Activated T-cell treated with anti-CD3 and anti-CD28 coated beads, Interleukin-2, amount 50 U/mL, for 4 hours (primary cell): ENCODE data around the gene ADAMTS2. TPM values are rescaled to one million over a fixed set of nuclear protein-coding genes. Genes with fewer than 3 reads are reported as not detected.
A peak's percentile ranks its signal among the peaks of the same experiment; 100 is the strongest.

Experiments used
- ATAC-seq, 2 donors: fragments of 200-7000 bp; cut with Tn5 transposase; one replicate each; pipeline ENCODE4 v1.10.0; 2021
- DNase-seq: peaks from one replicate; pipeline ENCODE4 v3.0.0-alpha.2; 2020
- H3K27me3 Mint-ChIP-seq: one replicate; pipeline ENCODE4 v1.8.0; 2021; ENCODE audit warnings: low read depth, mixed read lengths
- H3K36me3 Mint-ChIP-seq: one replicate; pipeline ENCODE4 v1.8.0; 2022; ENCODE audit warnings: mixed read lengths; ENCODE audit not compliant: insufficient read depth
- H3K4me1 Mint-ChIP-seq: one replicate; pipeline ENCODE4 v1.8.0; 2021; ENCODE audit warnings: low read depth, mixed read lengths
- H3K4me3 Mint-ChIP-seq: one replicate; pipeline ENCODE4 v1.8.0; 2021; ENCODE audit warnings: mild to moderate bottlenecking, moderate library complexity, mixed read lengths
- H3K9me3 Mint-ChIP-seq: one replicate; pipeline ENCODE4 v1.8.0; 2021; ENCODE audit warnings: mixed read lengths
- total RNA-seq, 3 donors: library from RNA; stranded (reverse); gene quantifications; one replicate each; pipeline ENCODE4 v1.2.1, GENCODE V29; 2021

Gene ADAMTS2
- total RNA-seq, 3 donors from 2014 or later = 0.05 to 0.41 (median 0.13) TPM

GRCh38 chr5:179266291-179267070 is 78.8 kb downstream of the ADAMTS2 start:
- ATAC-seq (no peak), DNase-seq (no peak)
- no peaks in the 10 kb centered on the region for H3K36me3 Mint-ChIP-seq
- H3K9me3 Mint-ChIP-seq = no peaks in the 10 kb centered on the region
- H3K4me3 Mint-ChIP-seq = no peak overlapping the region
- H3K27me3 Mint-ChIP-seq = peaks cover 4% of the 10 kb centered on the region
- H3K4me1 Mint-ChIP-seq = no peaks in the 10 kb centered on the region

GRCh38 chr5:179265514-179266290 is 79.6 kb downstream of the ADAMTS2 start:
- Mint-ChIP-seq H3K27me3 (peaks cover 4% of the 10 kb centered on the region), H3K4me3 (no peak overlapping the region), H3K36me3 (no peaks in the 10 kb centered on the region), H3K4me1 (no peaks in the 10 kb centered on the region), H3K9me3 (no peaks in the 10 kb centered on the region)
- ATAC-seq = no peak
- DNase-seq = no peak

- DNase-seq = no peak
- H3K36me3 Mint-ChIP-seq = no peaks in the 10 kb centered on the region
- no peaks in the 10 kb centered on the region for H3K4me1 Mint-ChIP-seq
Observed at GRCh38 chr5:179264783-179265513, 80.3 kb downstream of the ADAMTS2 start.

GRCh38 chr5:179264053-179264782 is 81.0 kb downstream of the ADAMTS2 start:
- ATAC-seq (no peak), DNase-seq (no peak)
- H3K4me3 Mint-ChIP-seq = no peak overlapping the region
- H3K27me3 Mint-ChIP-seq = peaks cover 4% of the 10 kb centered on the region
- no peaks in the 10 kb centered on the region for H3K4me1 Mint-ChIP-seq
- no peaks in the 10 kb centered on the region for H3K9me3 Mint-ChIP-seq
- H3K36me3 Mint-ChIP-seq = no peaks in the 10 kb centered on the region

More at GRCh38 chr5:179264783-179265513, 80.3 kb downstream of the ADAMTS2 start:
- ATAC-seq = no peak
- no peaks in the 10 kb centered on the region for H3K9me3 Mint-ChIP-seq
- H3K4me3 Mint-ChIP-seq = no peak overlapping the region
- peaks cover 4% of the 10 kb centered on the region for H3K27me3 Mint-ChIP-seq

GRCh38 chr5:179263391-179264052 is 81.7 kb downstream of the ADAMTS2 start:
- Mint-ChIP-seq H3K4me1 (no peaks in the 10 kb centered on the region), H3K9me3 (no peaks in the 10 kb centered on the region), H3K36me3 (no peaks in the 10 kb centered on the region), H3K27me3 (peaks cover 4% of the 10 kb centered on the region), H3K4me3 (no peak overlapping the region)
- DNase-seq (no peak), ATAC-seq (no peak)

- DNase-seq (no peak), ATAC-seq (no peak)
- Mint-ChIP-seq H3K4me1 (no peaks in the 10 kb centered on the region), H3K27me3 (peaks cover 4% of the 10 kb centered on the region), H3K9me3 (no peaks in the 10 kb centered on the region), H3K4me3 (no peak overlapping the region), H3K36me3 (no peaks in the 10 kb centered on the region)
Observed at GRCh38 chr5:179262126-179262920, 82.9 kb downstream of the ADAMTS2 start.

- DNase-seq = no peak
- Mint-ChIP-seq H3K4me3 (no peak overlapping the region), H3K36me3 (no peaks in the 10 kb centered on the region), H3K27me3 (peaks cover 2% of the 10 kb centered on the region), H3K9me3 (no peaks in the 10 kb centered on the region), H3K4me1 (no peaks in the 10 kb centered on the region)
- ATAC-seq = peak in 1 of 2 donors; percentile 35
Observed at GRCh38 chr5:179261301-179262125, 83.7 kb downstream of the ADAMTS2 start.

GRCh38 chr5:179260324-179261070 is 84.8 kb downstream of the ADAMTS2 start:
- H3K4me3 Mint-ChIP-seq = no peak overlapping the region
- H3K27me3 Mint-ChIP-seq = peaks cover 2% of the 10 kb centered on the region
- ATAC-seq (no peak), DNase-seq (no peak)
- no peaks in the 10 kb centered on the region for H3K9me3 Mint-ChIP-seq
- H3K4me1 Mint-ChIP-seq = no peaks in the 10 kb centered on the region
- H3K36me3 Mint-ChIP-seq = no peaks in the 10 kb centered on the region

GRCh38 chr5:179259731-179260323 is 85.4 kb downstream of the ADAMTS2 start:
- Mint-ChIP-seq H3K9me3 (no peaks in the 10 kb centered on the region), H3K27me3 (peaks cover 4% of the 10 kb centered on the region), H3K36me3 (no peaks in the 10 kb centered on the region), H3K4me1 (no peaks in the 10 kb centered on the region), H3K4me3 (no peak overlapping the region)
- no peak for ATAC-seq
- DNase-seq = no peak

GRCh38 chr5:179258922-179259730 is 86.1 kb downstream of the ADAMTS2 start:
- ATAC-seq = no peak
- H3K27me3 Mint-ChIP-seq = peaks cover 6% of the 10 kb centered on the region
- DNase-seq = no peak
- no peaks in the 10 kb centered on the region for H3K4me1 Mint-ChIP-seq
- H3K9me3 Mint-ChIP-seq = no peaks in the 10 kb centered on the region
- no peak overlapping the region for H3K4me3 Mint-ChIP-seq
- H3K36me3 Mint-ChIP-seq = no peaks in the 10 kb centered on the region
